Ovary (tissue), 9 donors: ENCODE results near the gene CHN2. TPM values are rescaled to one million over a fixed set of nuclear protein-coding genes. Genes with fewer than 3 reads are reported as not detected.

ENCODE experiments used
- DNase-seq, 5 donors: peaks; one replicate each; pipeline ENCODE4 v3.0.0-alpha.2; 2019 to 2020
- H3K27ac ChIP-seq, 2 donors: fragments of 200-600 bp; one replicate each; pipeline versions ENCODE4 v1.5.1 to v1.8.0; 2019 to 2022
- H3K27me3 ChIP-seq: fragments of 200-600 bp; one replicate; pipeline ENCODE4 v1.8.0; 2022
- H3K36me3 ChIP-seq: fragments of 200-600 bp; sonication (generic); one replicate; pipeline ENCODE4 v1.5.1; 2019
- H3K4me1 ChIP-seq: one replicate; pipeline ENCODE4 v1.8.1; 2013; ENCODE audit warnings: mild to moderate bottlenecking, moderate library complexity; ENCODE audit not compliant: insufficient read depth
- H3K4me3 ChIP-seq: fragments of 200-600 bp; sonication (generic); one replicate; pipeline ENCODE4 v1.5.1; 2017
- H3K9me3 ChIP-seq, 2 donors: fragments of 200-600 bp in 1 of 2; sonication (generic) in 1 of 2; one replicate each; pipeline versions ENCODE4 v1.5.1 to v1.8.1; 2013 to 2019; ENCODE audit warnings: mild to moderate bottlenecking in 1 of 2, moderate library complexity in 1 of 2
- CTCF ChIP-seq, 3 donors: fragments of 450-650 bp in 2 of 3; fragments of 200-600 bp in 1 of 3; IDR thresholded peaks; one replicate each; pipeline versions ENCODE4 v1.5.1 to v1.8.0; 2016 to 2022; ENCODE audit warnings: antibody characterized with exemption in 3 of 3, mild to moderate bottlenecking in 1 of 3
- EP300 ChIP-seq: sonication (generic); formaldehyde crosslinking; IDR thresholded peaks from one replicate; pipeline ENCODE4 v1.6.1; 2017; ENCODE audit warnings: antibody characterized with exemption
- POLR2A ChIP-seq: fragments of 450-650 bp; IDR thresholded peaks from one replicate; pipeline ENCODE4 v1.6.1; 2017; ENCODE audit warnings: antibody characterized with exemption, mild to moderate bottlenecking, moderate library complexity
- WGBS, 3 donors: extraction: QIAGEN DNeasy Blood & Tissue Kit in 1 of 3; methylation state at CpG; one replicate each; pipeline versions ENCODE4 v1.1.5 to v1.1.7; 2013 to 2017; 5-methylcytosine and 5-hydroxymethylcytosine counted together
- intact Hi-C, 4 donors: fragments of 100-400 bp; cut with DNase I; formaldehyde crosslinking; loops; one replicate each; pipeline versions ENCODE4 v1.11.0 to v1.15.1; 2022 to 2023
- polyA plus RNA-seq, 2 donors: library from polyadenylated mRNA; stranded (reverse); fragments of 200-250 nt in 1 of 2; fragments of 350-450 nt in 1 of 2; fragmentation: Illumina TruSeq in 1 of 2; extraction: RNeasy Lipid Tissue Mini Kit (QIAGEN cat#74804) in 1 of 2; gene quantifications; one replicate each; pipeline ENCODE4 v1.2.3, GENCODE V29; 2013 to 2014
- total RNA-seq, 7 donors: library from RNA; depleted of rRNA in 2 of 7; stranded (reverse); fragments of >200 nt in 2 of 7; fragmentation: NEBNext Ultra II Directional in 3 of 7; extraction: Animal tissue kit (Norgen Biotek cat#: 25700) in 3 of 7; gene quantifications; one replicate each; pipeline versions ENCODE4 v1.1.0 to v1.2.4, GENCODE V29; 2016 to 2023
- donor health status: DM: no; HTN: no; CAD: no; lungs with moderate emphysema.
- donor health status: DM: no; HTN: no; CAD: no.
- donor health status: Bipolar disorder and iron deficiency.
- donor health status: DM: yes; HTN: yes; CAD: no.
- donor health status: DM: no; HTN: no; CAD: no.
- donor health status: DM: yes; HTN: yes; CAD: no.

Gene CHN2
- total and polyA plus RNA-seq, 9 donors: 17.9 to 32.6 (median 22.3) TPM

DNA sequence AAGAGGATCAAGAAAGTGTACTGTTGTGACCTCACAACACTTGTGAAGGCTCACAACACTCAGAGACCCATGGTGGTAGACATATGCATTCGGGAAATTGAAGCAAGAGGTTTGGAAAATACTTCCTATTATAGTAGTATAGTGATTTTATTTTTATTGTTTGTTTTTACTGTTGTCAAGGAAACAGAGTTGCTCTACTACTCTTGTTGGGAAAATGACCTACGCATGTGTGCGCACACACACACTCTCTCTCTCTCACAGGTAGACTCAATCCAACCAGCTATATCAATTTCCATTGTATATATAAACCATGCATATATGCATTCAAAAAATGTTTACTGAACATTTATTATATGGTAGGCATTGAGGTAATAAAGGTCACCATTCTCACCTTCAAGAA lies 305.4 kb downstream of the CHN2 start:
- Histone ChIP-seq H3K27ac (no peak overlapping the region), H3K9me3 (no peaks in the 10 kb centered on the region), H3K4me1 (peaks cover 3% of the 10 kb centered on the region), H3K4me3 (no peak overlapping the region), H3K36me3 (no peaks in the 10 kb centered on the region), H3K27me3 (no peaks in the 10 kb centered on the region)
- intact Hi-C loops: no loop called here
- TF ChIP-seq EP300 (no peak), POLR2A (no peak), CTCF (IDR thresholded peaks at IDR 0.05) (no peak)
- WGBS, 3 donors: 95 to 97% (median 96%) methylated on average over 3 of the region's 3 CpGs
- DNase-seq: no peak

DNA sequence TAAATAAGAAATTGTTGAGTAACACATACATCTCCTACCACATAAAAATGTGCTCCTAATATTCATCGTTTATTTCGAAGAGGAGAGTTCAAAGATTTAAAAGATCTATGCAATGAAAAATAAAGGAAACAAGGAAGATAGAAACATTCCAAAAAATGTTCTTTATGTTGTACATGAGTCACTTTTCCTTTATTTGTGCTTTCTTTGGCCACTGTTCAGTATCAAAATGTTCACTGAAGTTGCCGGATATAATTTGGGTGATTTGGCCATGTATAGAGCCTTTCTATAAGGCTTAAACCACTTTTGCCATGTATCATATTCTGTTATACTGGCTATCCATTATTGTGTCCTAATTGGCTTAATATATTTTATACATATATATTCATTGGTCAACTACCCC lies 306.1 kb downstream of the CHN2 start:
- intact Hi-C loops: no loop called here
- Histone ChIP-seq H3K9me3 (no peaks in the 10 kb centered on the region), H3K27ac (no peak overlapping the region), H3K4me1 (peaks cover 3% of the 10 kb centered on the region), H3K36me3 (no peaks in the 10 kb centered on the region), H3K4me3 (no peak overlapping the region), H3K27me3 (no peaks in the 10 kb centered on the region)
- no peak for TF ChIP-seq POLR2A
- no peak for TF ChIP-seq EP300
- TF ChIP-seq CTCF (IDR thresholded peaks at IDR 0.05): no peak
- DNase-seq: no peak
- WGBS, 3 donors: 88 to 92% (median 89%) methylated on average over 3 of the region's 3 CpGs

GRCh38 chr7:29502133-29502532 lies 307.6 kb downstream of the CHN2 start:
- Histone ChIP-seq H3K27me3 (no peaks in the 10 kb centered on the region), H3K9me3 (no peaks in the 10 kb centered on the region), H3K36me3 (no peaks in the 10 kb centered on the region), H3K4me3 (no peak overlapping the region), H3K4me1 (no peaks in the 10 kb centered on the region), H3K27ac (no peak overlapping the region)
- intact Hi-C loops: no loop called here
- no peak for TF ChIP-seq EP300
- no peak for TF ChIP-seq POLR2A
- no peak for TF ChIP-seq CTCF (IDR thresholded peaks at IDR 0.05)
- no peak for DNase-seq
- 94 to 95% (median 94%) methylated on average over 2 of the region's 2 CpGs for WGBS, 3 donors

DNA sequence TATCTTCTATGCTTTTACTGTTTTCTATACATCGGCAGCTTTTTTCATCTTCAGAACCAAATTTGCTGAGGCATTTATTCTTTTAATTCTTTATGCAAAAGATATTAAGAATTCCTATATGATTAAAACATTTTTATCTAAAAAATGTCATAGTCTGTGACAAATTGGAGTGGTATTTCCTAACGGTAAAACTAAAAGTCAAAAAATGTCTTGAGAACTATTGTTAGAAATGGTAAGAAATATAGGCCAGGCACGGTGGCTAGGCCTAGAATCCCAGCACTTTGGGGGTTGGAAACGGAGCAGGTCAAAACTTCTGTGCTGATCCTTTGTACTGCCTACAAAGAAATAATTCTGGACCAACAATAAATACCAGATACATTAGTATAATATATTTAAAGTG lies 311.4 kb downstream of the CHN2 start:
- DNase-seq: no peak
- H3K27ac ChIP-seq: no peak overlapping the region
- no peak overlapping the region for H3K4me3 ChIP-seq
- 90 to 94% (median 93%) methylated on average over 4 of the region's 4 CpGs for WGBS, 3 donors
- TF ChIP-seq EP300 (no peak), CTCF (IDR thresholded peaks at IDR 0.05) (no peak), POLR2A (no peak)
- no peaks in the 10 kb centered on the region for H3K9me3 ChIP-seq
- H3K36me3 ChIP-seq: no peaks in the 10 kb centered on the region
- no peaks in the 10 kb centered on the region for H3K27me3 ChIP-seq
- no peaks in the 10 kb centered on the region for H3K4me1 ChIP-seq
- intact Hi-C loops: no loop called here

DNA sequence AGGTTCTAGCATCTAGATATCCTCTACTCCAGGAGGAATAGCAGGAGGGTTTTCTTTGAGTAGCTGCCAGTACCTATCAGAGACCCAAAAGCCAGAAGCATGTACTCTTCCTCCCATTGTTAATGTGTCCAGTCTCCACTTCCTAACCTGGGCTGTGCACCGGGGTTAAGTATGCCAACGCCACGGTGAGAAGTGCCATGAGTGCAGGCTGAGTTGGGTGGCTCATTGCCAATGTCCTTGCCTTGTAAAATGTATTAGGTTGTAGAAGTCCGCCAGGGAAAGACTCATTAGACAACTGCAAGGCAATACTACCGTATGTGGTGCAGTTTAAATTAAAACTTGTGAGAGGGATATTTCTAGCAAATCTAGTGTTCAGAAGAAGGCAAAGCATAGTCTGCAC lies 314.0 kb downstream of the CHN2 start:
- Histone ChIP-seq H3K27me3 (no peaks in the 10 kb centered on the region), H3K4me1 (no peaks in the 10 kb centered on the region), H3K27ac (no peak overlapping the region), H3K4me3 (no peak overlapping the region), H3K9me3 (no peaks in the 10 kb centered on the region), H3K36me3 (no peaks in the 10 kb centered on the region)
- WGBS, 3 donors: 88 to 91% (median 89%) methylated on average over 5 of the region's 5 CpGs
- TF ChIP-seq CTCF (IDR thresholded peaks at IDR 0.05): no peak
- no peak for TF ChIP-seq POLR2A
- no peak for TF ChIP-seq EP300
- no peak for DNase-seq
- intact Hi-C loops: no loop called here
